ENCODE results near the gene ENDOD1.

Gene ENDOD1

GRCh38 chr11:95144313-95145235, 54.9 kb downstream of the ENDOD1 start:
- ATAC-seq (no peak), DNase-seq (no peak)

DNA sequence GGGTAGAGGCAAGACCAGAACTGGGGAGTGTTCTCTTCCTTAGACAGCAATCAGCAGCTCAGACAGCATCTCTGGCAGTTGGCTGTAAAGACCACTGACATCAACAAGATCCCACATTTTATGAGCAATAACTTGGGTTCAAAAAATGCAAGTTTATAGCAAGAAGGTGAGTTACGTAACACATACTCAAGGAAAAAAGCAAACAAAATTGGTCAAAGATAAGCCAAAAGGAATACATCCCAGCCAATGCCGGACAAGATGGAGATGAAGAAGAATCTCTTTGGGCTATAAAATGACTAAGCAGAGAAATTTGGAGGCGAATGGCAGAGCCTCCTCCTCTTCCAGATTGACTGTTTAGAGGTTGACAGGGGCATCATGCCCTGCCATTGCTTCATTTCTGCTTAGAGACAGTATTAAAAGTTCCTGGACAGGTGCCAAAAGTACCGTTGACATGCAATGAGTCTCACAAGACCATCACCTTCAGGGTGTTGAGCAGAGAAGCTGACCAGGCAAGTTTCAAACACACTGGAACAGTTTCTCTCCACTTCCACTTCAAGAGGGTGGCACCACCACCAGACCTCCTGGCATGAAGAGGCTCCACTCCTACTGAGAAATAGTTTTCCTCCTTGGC, 55.9 kb downstream of the ENDOD1 start:
- DNase-seq (no peak), ATAC-seq (no peak)

DNA sequence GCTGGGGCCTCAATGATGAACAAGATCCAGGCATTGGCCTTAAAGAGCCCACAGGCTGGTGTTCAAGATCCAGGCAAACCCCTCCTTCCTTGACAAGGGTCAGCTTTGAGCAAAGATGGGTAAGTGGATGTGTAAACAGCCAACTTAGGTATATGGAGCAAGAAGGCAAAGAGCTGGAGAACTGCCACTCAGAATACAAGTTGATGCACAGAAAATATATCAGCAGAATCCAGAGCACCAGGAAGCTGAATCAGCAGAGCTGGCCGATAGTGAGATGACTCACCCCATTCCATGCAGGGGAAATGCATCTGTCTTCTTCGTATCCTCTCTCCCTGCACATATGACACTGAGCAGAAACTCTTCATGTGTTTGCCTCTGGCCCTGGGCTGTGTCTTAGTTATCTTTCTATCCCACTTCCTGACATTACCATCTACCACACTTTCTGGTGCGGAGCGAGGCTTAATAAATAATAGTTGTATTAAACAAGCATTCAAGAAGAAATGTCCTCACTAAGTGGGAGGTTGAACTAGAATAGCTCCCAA, 57.8 kb downstream of the ENDOD1 start:
- DNase-seq: no peak

DNA sequence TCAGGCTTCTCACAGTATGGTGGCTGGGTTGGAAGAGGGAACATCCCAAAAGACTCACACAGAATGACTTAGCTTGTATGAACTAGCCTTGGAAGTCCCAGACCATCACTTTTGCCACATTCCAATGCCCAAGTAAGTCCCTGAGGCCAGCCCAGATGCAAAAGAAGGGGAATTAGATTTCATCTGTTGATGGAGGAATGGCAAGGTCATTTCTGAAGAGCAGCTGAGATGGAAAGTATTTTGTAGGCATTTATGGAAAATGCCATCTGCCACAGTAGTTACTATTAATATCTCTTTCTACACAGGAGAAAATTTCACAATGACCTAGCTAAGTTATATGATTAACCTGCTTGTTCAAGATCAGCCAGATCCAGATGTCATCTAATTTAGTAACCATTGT, 58.8 kb downstream of the ENDOD1 start:
- no peak for ATAC-seq
- DNase-seq: no peak

More for the DNA sequence above, 57.8 kb downstream of the ENDOD1 start:
- ATAC-seq: no peak

GRCh38 chr11:95148938-95149337, 59.3 kb downstream of the ENDOD1 start:
- DNase-seq (no peak), ATAC-seq (no peak)

DNA sequence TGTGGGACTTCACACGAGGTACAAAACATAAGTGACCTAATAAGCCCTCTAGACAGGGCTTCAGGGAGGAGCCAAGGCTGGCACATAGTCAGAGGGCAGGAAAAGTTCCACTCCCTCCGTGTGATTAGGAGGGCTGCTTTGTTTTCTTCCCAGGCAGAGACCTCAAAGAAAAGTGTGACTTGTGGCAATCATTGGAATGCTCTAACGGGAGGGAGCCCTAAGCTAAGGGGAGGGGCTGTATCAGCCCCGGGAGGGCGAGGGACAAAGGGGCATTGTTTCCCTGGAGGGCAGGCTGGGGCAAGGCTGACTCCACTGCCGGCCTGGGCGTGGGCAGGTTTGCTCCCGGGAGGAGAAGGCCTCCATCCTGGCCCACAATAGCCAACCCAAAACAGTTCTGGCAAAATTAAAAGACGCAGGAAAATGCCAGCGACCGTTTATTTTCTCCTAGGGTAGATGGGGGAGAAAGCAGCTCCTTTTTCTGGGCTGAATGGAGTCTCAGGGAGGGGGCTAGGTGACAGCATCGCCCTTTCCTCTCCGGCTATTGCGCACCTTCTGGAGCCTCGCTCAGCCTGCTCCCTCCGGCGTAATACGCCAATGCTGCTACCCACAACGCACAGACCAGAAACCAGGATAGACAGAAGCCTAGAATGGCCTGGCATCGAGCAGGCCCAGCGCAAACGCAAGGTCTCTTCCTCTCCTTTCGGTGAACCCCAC, 60.2 kb downstream of the ENDOD1 start:
- DNase-seq (no peak), ATAC-seq (no peak)

GRCh38 chr11:95150956-95151684, 61.5 kb downstream of the ENDOD1 start:
- peak; percentile 95 for ATAC-seq
- DNase-seq: peak; percentile 91

DNA sequence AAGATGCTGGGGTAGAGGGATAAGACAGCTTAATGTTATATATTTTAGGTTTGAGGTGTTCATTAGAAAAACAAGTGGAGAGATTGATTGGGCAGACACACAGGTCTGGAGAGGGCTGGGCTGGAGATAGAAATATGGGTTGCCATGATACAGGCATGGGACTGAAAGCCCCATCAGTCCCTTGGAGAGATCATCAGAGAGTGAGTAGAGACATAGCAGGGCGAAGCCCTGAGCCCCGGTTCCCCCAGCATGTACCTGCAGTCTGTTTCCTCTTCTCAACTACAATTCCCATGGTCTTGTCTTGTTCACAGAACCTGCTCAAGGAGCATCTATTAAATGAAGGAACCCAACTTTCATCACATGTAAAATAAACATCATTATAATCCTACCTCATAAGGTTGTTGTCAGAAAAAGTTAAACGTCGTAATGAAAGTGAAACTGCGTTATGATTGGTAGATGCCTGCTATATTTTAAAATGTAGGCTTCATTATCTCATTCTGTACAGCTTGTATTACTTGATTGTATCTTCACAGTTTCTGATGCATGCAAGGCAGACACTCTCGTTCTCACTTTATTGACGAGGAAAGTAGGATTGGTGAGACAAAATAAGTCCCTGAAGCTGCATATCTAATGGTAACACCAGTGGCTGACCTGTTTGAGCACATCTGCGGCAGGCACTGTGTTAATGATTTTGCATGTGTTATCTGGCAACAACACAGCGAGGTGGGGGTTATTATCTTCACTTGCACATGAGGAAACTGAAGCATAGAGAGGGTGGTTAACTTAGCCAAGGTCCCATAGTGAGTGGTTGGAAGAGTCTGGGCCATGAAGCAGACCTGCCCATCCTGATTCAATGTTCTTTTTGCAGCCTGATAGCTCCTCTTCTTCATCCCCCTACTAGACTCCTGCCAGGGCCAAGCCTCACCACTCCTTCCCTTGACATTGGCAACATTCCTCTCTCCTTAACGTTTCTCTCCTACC, 63.5 kb downstream of the ENDOD1 start:
- no peak for DNase-seq
- ATAC-seq: peak; percentile 1

GRCh38 chr11:95153857-95154246, 64.2 kb downstream of the ENDOD1 start:
- DNase-seq (no peak), ATAC-seq (no peak)

GRCh38 chr11:95154514-95154913, 64.9 kb downstream of the ENDOD1 start:
- DNase-seq: peak; percentile 68
- ATAC-seq: no peak

DNA sequence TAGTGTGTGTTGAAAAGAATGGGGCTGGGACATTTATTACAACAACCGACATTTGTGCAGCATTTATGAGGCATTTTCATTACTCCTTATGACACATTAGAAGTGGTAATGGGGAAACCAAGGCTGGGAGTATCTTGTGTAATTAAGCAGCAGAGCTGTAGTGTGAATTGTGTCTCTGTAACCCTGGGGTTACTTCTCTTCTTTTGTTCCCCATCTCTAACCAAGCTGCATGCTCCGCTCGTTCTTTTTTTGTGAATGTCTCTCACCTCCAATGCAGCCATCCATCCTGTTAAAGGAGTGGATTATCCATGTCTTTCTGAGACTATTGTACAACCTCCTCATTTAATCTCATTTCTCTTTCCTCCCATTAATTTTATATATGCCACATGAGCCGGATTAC, 65.7 kb downstream of the ENDOD1 start:
- no peak for ATAC-seq
- DNase-seq: no peak

DNA sequence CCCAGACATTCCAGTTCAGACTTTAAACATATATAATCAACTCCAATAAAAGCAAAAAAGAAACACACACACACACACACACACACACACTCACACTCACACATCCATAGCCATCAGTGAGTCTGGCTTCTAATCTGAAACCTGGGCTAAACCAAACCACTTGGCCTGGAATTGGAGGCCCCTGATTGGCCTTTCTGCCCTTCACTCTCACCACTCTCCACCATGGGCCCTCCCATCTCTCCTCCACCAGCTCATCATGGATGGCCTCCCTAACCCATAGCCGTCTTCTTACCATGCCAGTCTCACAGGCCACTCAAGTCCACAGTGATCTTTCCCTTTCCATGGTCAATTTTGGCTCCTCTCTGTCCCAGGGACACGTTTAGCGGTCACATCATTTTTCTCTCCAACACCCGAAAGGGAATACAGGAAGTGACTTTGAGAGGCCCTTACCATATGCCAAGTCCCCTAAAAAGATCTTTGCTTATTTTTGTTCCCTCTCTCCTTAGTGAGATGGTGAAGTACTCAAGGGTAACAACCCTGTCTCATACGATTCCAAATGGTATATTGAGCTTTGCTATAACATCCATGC, 66.6 kb downstream of the ENDOD1 start:
- no peak for ATAC-seq
- DNase-seq: no peak

GRCh38 chr11:95156916-95157541, 67.4 kb downstream of the ENDOD1 start:
- DNase-seq (no peak), ATAC-seq (no peak)

- DNase-seq: no peak
- ATAC-seq: peak; percentile 57
Observed at GRCh38 chr11:95157824-95158223, 68.2 kb downstream of the ENDOD1 start.

DNA sequence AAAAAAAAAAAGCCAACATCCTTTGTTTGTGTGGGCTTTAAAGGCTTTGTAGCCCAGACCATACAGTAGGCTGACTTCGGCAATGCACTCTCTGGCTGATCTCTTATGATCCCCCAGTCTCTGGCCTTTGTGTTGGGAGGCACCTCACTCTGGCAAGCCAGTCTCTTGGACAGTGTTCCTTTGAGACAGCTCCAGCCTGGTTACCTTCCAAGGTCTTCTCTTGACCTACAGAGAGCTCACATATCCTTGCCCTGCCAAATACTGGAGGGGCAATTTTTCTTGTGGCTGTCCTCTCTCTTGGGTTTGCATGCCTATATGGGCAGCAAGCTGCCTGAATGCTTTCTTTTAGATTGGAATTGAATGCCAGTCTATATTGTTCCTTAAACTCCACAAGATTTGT, 71.6 kb downstream of the ENDOD1 start:
- no peak for DNase-seq
- ATAC-seq: no peak

DNA sequence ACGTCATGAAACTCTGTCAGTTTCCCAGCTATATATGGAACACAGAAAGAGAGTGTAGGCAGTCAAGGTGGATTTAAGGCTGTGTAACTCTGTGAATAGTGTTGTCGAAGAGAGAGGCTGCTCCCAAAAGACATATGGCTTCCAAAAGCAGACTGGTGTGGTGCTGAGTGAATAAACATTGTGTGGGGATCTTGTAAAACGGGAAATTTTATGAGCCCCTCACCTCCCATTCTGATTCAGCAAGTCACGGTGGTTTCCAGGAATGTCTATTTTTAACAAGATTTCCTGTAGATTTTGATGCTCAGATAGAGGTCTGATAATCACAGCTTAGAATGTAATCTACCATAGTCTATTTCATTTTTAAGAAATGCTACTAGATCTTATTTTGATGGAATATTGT, 73.5 kb downstream of the ENDOD1 start:
- DNase-seq (no peak), ATAC-seq (no peak)

- ATAC-seq: no peak
Observed at GRCh38 chr11:95165638-95166037, 76.0 kb downstream of the ENDOD1 start.

DNA sequence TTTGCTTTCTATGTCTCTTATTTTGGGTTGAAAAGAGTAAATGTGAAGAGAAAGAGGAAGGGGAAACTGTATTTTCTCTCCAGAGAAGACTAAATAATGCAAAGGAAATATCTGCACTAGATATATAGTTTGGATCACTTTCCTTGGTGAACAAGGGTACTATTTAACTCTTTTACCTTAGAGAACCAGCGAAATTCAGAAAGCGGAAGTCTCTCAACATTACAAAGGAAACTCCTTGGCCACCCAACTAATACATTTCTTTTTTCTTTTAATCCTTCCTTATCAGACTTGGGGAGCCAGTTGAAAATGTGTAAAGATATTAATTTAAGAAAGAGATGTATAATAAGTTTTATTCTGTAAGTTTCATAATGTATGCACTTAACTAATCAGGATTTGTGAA, 77.1 kb downstream of the ENDOD1 start:
- DNase-seq: no peak
- no peak for ATAC-seq

More at GRCh38 chr11:95165638-95166037, 76.0 kb downstream of the ENDOD1 start:
- DNase-seq: no peak

DNA sequence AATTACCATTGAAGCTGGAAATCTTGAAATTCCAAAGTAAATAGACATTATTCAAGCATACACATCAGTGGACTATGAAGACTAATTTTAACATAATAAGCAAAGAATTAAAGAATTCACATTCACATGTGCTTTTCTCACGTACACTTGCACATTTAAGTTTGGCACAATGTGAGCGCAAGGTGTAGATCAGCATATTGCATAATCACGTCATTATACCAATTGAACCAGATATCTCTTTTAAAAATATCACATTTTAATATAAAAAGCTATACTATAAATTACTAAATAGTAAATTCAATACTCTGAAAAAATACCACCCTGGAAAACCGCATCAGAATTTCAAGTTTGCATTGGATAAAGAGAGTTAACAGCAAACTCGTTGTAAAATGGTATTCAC, 80.6 kb downstream of the ENDOD1 start:
- no peak for ATAC-seq
- DNase-seq: no peak
